Heart right ventricle (tissue), 16 donors: ENCODE results near the gene RRP8. TPM values are rescaled to one million over a fixed set of nuclear protein-coding genes. Genes with fewer than 3 reads are reported as not detected.
A peak's percentile ranks its signal among the peaks of the same experiment; 100 is the strongest.

ENCODE experiments used
- ATAC-seq, 8 donors: fragments of 200-7000 bp; cut with Tn5 transposase; one replicate each; pipeline ENCODE4 v1.9.1; 2020; ENCODE audit warnings: mild to moderate bottlenecking in 8 of 8, moderate library complexity in 8 of 8, moderate number of reproducible peaks in 1 of 8
- DNase-seq, 2 donors: peaks; one replicate each; pipeline ENCODE4 v3.0.0-alpha.2; 2020
- H3K27ac ChIP-seq, 10 donors: fragments of 200-600 bp; sonication (generic) in 2 of 10; one replicate each; pipeline versions ENCODE4 v1.5.0 to v1.8.0; 2020 to 2022; ENCODE audit warnings: mild to moderate bottlenecking in 3 of 10
- H3K27me3 ChIP-seq, 7 donors: fragments of 200-600 bp; one replicate each; pipeline ENCODE4 v1.8.0; 2021 to 2022; ENCODE audit warnings: mild to moderate bottlenecking in 2 of 7
- H3K36me3 ChIP-seq, 9 donors: fragments of 200-600 bp; sonication (generic) in 1 of 9; one replicate each; pipeline versions ENCODE4 v1.5.0 to v1.8.0; 2020 to 2022; ENCODE audit warnings: mild to moderate bottlenecking in 2 of 9
- H3K4me1 ChIP-seq, 9 donors: fragments of 200-600 bp; sonication (generic) in 1 of 9; one replicate each; pipeline versions ENCODE4 v1.5.0 to v1.8.0; 2020 to 2022; ENCODE audit warnings: mild to moderate bottlenecking in 4 of 9
- H3K4me3 ChIP-seq, 10 donors: fragments of 200-600 bp; sonication (generic) in 2 of 10; one replicate each; pipeline versions ENCODE4 v1.5.0 to v1.8.0; 2020 to 2022; ENCODE audit warnings: mild to moderate bottlenecking in 7 of 10, moderate library complexity in 2 of 10
- H3K9me3 ChIP-seq, 11 donors: fragments of 200-600 bp in 10 of 11; sonication (generic) in 2 of 11; one replicate each; pipeline versions ENCODE4 v1.5.0 to v1.8.0; 2013 to 2022; ENCODE audit warnings: mild to moderate bottlenecking in 2 of 11, control low read depth in 1 of 11, moderate library complexity in 1 of 11
- WGBS, 2 donors: extraction: QIAGEN DNeasy Blood & Tissue Kit; methylation state at CpG; one replicate each; pipeline ENCODE4 v1.1.7; 2013; ENCODE audit warnings: inconsistent platforms in 1 of 2; 5-methylcytosine and 5-hydroxymethylcytosine counted together
- intact Hi-C, 10 donors: fragments of 100-400 bp; cut with DNase I; formaldehyde crosslinking; loops; one replicate each; pipeline versions ENCODE4 v1.11.1 to v1.14.2; 2022
- polyA plus RNA-seq, 2 donors: library from polyadenylated mRNA; stranded (reverse); fragments of 200-250 nt; gene quantifications; one replicate each; pipeline ENCODE4 v1.2.3, GENCODE V29; 2013
- total RNA-seq, 10 donors: library from RNA; stranded (reverse); fragmentation: NEBNext Ultra II Directional in 3 of 10; extraction: Animal tissue kit (Norgen Biotek cat#: 25700) in 3 of 10; gene quantifications; one replicate each; pipeline versions ENCODE4 v1.2.1 to v1.2.4, GENCODE V29; 2021 to 2023
- TF ChIP-seq, protein P1 (sequence below), 9 donors: fragments of 200-600 bp; sonication (generic) in 2 of 9; IDR thresholded peaks; one replicate each; pipeline versions ENCODE4 v1.5.0 to v1.8.0; 2021 to 2022; ENCODE audit warnings: antibody characterized with exemption in 9 of 9, mild to moderate bottlenecking in 5 of 9, moderate library complexity in 1 of 9
- donor health status: Arrhythmogenic right ventricular cardiomyopathy.
- donor health status: ischemic (EF 13 %, LVEDD 7.1; RV severe dilation, severe dysfunction).
- donor health status: healthy with polysubstance abuse.
- donor health status: DM: no; HTN: yes; CAD: no.
- donor health status: DM: no; HTN: no; CAD: no.
- donor health status: ischemic (EF 25% LVEDD 6.9; RV normal size, moderate dysfunction).
- donor health status: ischemic (EF 25% LVEDD 5.7; RV mildly dilated, moderate dysfunction).
- donor health status: healthy.
- donor health status: DM: yes; HTN: yes; CAD: no.
- donor health status: Ischemic cardiomyopathy.
- donor health status: ischemic (EF 35%, LVEDD 5.7; RV mildly dilated, moderate dysfunction).
- donor health status: nonischemic (EF 11% LVEDD 7.7; RV severe dilation, severe dysfunction).
- donor health status: DM: yes; HTN: yes; CAD: no.
- donor health status: PGD.
- donor health status: ischemic (EF 29% LVEDD 5.4; RV normal size, mild dysfunction).
- donor health status: nonischemic (EF 23%, LVEDD 6.1; RV moderate dilation, normal function).

The RRP8 gene
- total and polyA plus RNA-seq, 12 donors = 12.1 to 23.3 (median 20.5) TPM

DNA sequence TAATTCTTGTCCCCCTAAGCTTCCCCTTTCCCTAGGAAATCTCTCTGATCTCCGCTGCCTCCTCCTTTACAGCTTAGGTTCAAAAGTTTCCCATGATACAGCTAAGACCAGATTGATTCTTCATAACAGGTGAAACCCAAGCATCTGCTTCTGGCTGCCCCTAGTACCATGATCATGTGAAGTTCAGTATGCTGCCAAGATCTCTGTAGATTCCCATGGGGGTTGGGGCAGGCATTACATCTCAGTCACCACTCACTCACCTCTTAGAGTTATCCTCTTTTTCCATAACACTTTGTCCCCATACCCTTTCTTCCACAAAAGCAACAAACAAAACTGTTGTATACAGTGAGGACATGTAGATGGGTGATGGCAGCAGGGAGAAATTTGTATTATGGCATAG is 44.0 kb downstream of the RRP8 start:
- intact Hi-C loops = no loop called here

DNA sequence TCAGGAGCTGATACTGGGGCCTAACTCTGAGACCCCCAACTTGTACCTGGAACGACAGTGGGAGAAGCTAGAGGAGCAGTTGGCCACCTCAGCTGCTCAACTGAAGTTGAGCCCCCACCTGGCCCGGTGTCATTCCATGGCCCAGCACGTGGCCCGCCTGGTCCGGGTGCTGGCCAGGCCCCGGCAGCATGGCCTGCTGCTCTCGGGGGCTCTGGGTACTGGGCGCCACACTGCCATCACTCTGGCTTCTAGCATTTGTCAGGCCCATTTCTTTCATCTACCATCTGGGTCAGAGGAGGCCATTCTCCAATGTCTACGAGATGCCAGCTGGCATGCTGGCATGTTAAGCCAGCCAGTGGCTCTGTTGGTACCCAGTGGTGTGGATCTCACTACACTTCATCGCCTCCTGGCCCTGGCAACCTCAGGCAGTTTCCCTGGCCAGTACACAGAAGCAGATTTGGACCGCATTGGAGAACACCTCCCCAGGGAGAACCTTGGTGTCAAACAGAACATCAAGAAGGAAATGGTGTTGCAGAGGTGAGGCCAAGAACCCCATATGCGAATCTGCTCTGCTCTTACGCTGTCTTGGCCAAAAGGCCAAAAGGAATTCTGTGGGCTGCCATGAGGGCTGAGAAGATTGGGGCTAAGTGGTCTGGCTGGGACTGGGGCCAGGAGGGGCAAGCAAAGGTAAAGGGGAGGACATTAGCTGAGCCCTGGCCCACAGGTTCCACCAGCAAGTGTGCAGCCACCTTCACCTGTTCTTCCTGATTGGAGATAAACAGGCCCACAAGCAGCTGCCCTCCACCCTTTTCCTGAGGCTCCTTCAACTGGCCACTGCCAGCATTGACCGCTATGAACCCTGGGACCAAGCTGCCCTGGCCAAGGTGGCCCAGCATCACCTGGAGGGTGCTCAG is 45.4 kb downstream of the RRP8 start:
- Histone ChIP-seq H3K4me3 (no peak overlapping the region), H3K36me3 (peaks cover 0 to 4% (median 0%) of the 10 kb centered on the region in 9 donors), H3K27ac (no peak overlapping the region), H3K27me3 (no peaks in the 10 kb centered on the region), H3K4me1 (peaks cover 0 to 10% (median 0%) of the 10 kb centered on the region in 9 donors), H3K9me3 (no peaks in the 10 kb centered on the region)
- WGBS, 2 donors = 62 to 77% methylated on average over 14 of the region's 14 CpGs
- ATAC-seq = peak; percentile 72 to 97 (median 88)
- DNase-seq = peak; percentile 33 to 44
- intact Hi-C loops = no loop called here
- TF ChIP-seq, protein P1, sequence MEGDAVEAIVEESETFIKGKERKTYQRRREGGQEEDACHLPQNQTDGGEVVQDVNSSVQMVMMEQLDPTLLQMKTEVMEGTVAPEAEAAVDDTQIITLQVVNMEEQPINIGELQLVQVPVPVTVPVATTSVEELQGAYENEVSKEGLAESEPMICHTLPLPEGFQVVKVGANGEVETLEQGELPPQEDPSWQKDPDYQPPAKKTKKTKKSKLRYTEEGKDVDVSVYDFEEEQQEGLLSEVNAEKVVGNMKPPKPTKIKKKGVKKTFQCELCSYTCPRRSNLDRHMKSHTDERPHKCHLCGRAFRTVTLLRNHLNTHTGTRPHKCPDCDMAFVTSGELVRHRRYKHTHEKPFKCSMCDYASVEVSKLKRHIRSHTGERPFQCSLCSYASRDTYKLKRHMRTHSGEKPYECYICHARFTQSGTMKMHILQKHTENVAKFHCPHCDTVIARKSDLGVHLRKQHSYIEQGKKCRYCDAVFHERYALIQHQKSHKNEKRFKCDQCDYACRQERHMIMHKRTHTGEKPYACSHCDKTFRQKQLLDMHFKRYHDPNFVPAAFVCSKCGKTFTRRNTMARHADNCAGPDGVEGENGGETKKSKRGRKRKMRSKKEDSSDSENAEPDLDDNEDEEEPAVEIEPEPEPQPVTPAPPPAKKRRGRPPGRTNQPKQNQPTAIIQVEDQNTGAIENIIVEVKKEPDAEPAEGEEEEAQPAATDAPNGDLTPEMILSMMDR (IDR thresholded peaks at IDR 0.05) = no peak

More for the DNA sequence above, 44.0 kb downstream of the RRP8 start:
- Histone ChIP-seq H3K36me3 (peaks cover 0 to 7% (median 0%) of the 10 kb centered on the region in 9 donors), H3K9me3 (no peaks in the 10 kb centered on the region), H3K4me3 (no peak overlapping the region), H3K4me1 (peaks cover 0 to 10% (median 0%) of the 10 kb centered on the region in 9 donors), H3K27me3 (no peaks in the 10 kb centered on the region), H3K27ac (no peak overlapping the region)
- TF ChIP-seq, protein P1 (IDR thresholded peaks at IDR 0.05) = no peak
- peak in 1 of 8 donors; percentile 31 for ATAC-seq
- no peak for DNase-seq
- WGBS, 2 donors = 98 to 100% methylated on average over 1 of the region's 1 CpG

DNA sequence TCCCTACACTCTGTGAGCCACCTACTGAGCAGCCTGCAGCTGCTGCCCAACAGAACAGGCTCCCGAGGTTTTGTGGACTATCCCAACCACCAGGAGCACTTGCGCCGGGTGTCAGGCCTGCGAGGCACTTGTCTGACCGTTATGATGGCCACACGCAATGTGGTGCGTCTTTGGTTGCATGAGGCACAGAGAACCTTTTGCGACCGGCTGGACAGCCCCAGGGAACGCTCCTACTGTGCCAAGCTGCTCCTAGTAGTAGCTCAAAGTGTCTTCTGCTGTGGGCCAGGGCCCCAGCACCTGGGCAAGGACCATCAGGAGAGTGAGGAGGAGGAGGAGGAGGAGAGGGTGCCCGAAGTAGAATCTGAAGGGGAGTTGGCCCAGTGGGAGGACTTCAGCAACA is 46.4 kb downstream of the RRP8 start:
- 93 to 97% methylated on average over 11 of the region's 11 CpGs for WGBS, 2 donors
- no peaks in the 10 kb centered on the region for H3K27me3 ChIP-seq
- ATAC-seq (no peak), DNase-seq (no peak)
- H3K4me3 ChIP-seq = no peak overlapping the region
- no peak overlapping the region for H3K27ac ChIP-seq
- intact Hi-C loops = no loop called here
- H3K36me3 ChIP-seq = peaks cover 0 to 4% (median 0%) of the 10 kb centered on the region in 9 donors
- no peaks in the 10 kb centered on the region for H3K9me3 ChIP-seq
- TF ChIP-seq, protein P1 (IDR thresholded peaks at IDR 0.05) = no peak
- H3K4me1 ChIP-seq = peaks cover 0 to 10% (median 0%) of the 10 kb centered on the region in 9 donors

DNA sequence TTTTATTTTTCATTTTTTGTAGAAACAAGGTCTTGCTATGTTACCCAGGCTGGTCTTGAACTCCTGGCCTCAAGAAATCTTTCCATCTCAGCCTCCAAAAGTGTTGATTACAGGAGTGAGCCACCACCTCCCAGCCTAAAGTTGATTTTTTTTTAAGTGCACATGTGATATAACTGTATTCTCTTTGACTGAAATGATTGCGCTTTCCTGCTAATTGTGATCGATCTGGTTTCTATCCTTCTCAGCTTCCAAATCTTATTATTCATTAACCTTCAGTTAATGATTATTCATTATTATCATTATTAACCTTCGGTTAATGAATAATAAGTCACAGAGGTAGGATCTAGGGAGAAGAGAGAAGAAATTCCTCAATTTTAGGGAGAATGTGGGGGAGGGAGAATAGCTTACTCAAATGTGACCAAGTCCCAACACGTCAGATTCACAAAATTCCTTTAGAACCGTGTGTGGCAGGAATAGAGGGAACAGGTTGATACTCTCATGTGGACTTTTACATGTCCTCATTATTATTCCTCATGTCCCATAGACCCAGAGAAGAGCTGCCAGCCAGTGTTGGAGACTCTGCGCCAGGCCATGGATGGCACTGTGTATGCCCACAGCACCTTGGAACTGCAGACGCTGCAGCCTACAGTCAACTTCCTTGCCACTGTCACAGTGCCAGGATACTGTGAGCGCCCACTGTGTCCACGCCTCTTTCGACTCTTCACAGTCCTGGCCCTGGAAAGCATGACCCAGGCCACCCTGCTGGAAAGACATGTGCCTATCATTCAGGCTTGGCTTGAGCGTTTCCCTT is 47.1 kb downstream of the RRP8 start:
- Histone ChIP-seq H3K4me1 (peaks cover 0 to 10% (median 0%) of the 10 kb centered on the region in 9 donors), H3K4me3 (no peak overlapping the region), H3K36me3 (peaks cover 0 to 4% (median 0%) of the 10 kb centered on the region in 9 donors), H3K27me3 (no peaks in the 10 kb centered on the region), H3K27ac (no peak overlapping the region), H3K9me3 (no peaks in the 10 kb centered on the region)
- 77 to 78% methylated on average over 11 of the region's 11 CpGs for WGBS, 2 donors
- peak in 3 of 8 donors; percentile 10 to 21 (median 20) for ATAC-seq
- DNase-seq = no peak
- intact Hi-C loops = no loop called here
- TF ChIP-seq, protein P1 (IDR thresholded peaks at IDR 0.05) = no peak
